HepG2 (cell line): ENCODE data around the gene DDX20. TPM values are rescaled to one million over a fixed set of nuclear protein-coding genes. Genes with fewer than 3 reads are reported as not detected.

Experiments
- CTCF ChIP-seq: sonication (generic); formaldehyde crosslinking; IDR thresholded peaks from 2 replicates; pipeline ENCODE4 v1.5.0; 2020; ENCODE audit warnings: mild to moderate bottlenecking, missing genetic modification reagents, moderate library complexity
- ETV5 ChIP-seq: IDR thresholded peaks from 2 replicates; pipeline ENCODE4 v1.6.1; 2018; ENCODE audit warnings: missing biosample characterization, missing genetic modification reagents, inconsistent platforms, borderline replicate concordance
- FOXP4 ChIP-seq: sonication (generic); formaldehyde crosslinking; IDR thresholded peaks from 2 replicates; pipeline ENCODE4 v1.4.0; 2020; ENCODE audit warnings: missing genetic modification reagents
- PAXIP1 ChIP-seq: sonication (generic); formaldehyde crosslinking; conservative IDR thresholded peaks from 2 replicates; pipeline ENCODE4 v1.4.0; 2020; ENCODE audit warnings: mild to moderate bottlenecking, missing genetic modification reagents, moderate library complexity
- POGK ChIP-seq: sonication (generic); formaldehyde crosslinking; conservative IDR thresholded peaks from 2 replicates; pipeline ENCODE4 v1.8.0; 2022; ENCODE audit warnings: mild to moderate bottlenecking, moderate library complexity, missing genetic modification reagents
- SMAD9 ChIP-seq: sonication (generic); formaldehyde crosslinking; IDR thresholded peaks from 2 replicates; pipeline ENCODE4 v1.5.1; 2020; ENCODE audit warnings: mild to moderate bottlenecking, missing genetic modification reagents
- SP5 ChIP-seq: IDR thresholded peaks from 2 replicates; pipeline ENCODE4 v1.6.1; 2016; ENCODE audit warnings: low read depth, borderline replicate concordance
- U2AF1 ChIP-seq: fragments of 200-400 bp; formaldehyde crosslinking; optimal IDR thresholded peaks from 2 replicates; pipeline ENCODE3; 2017; ENCODE audit warnings: mild to moderate bottlenecking, low read depth, low read length
- ZNF143 ChIP-seq: sonication (generic); formaldehyde crosslinking; IDR thresholded peaks from 2 replicates; pipeline ENCODE4 v1.4.0; 2020; ENCODE audit warnings: missing genetic modification reagents
- ZNF350 ChIP-seq: sonication (generic); formaldehyde crosslinking; IDR thresholded peaks from 2 replicates; pipeline ENCODE4 v1.4.0; 2020; ENCODE audit warnings: mild to moderate bottlenecking, low read depth, missing genetic modification reagents, borderline replicate concordance
- ZNF883 ChIP-seq: sonication (generic); formaldehyde crosslinking; IDR thresholded peaks from 2 replicates; pipeline ENCODE4 v1.5.1; 2020; ENCODE audit warnings: mild to moderate bottlenecking, missing genetic modification reagents; ENCODE audit errors: not compliant biosample characterization
- polyA plus RNA-seq, 8 experiments: library from polyadenylated mRNA; depleted of rRNA in 3 of 8; stranded (reverse) in 7 of 8; unstranded in 1 of 8; fragments of >200 nt; fragmentation: Illumina TruSeq in 4 of 8; extraction: Trizol in 4 of 8; gene quantifications; 2 replicates each; pipeline versions ENCODE4 v1.2.1 to v1.2.3, GENCODE V29; 2011 to 2016; ENCODE audit warnings: low read depth in 4 of 8, missing spikeins in 1 of 8, mixed read lengths in 1 of 8; ENCODE audit not compliant: insufficient read depth in 1 of 8
- total RNA-seq, 5 experiments: library from RNA; depleted of rRNA; stranded (reverse); fragments of >200 nt; fragmentation: Illumina TruSeq; extraction: Trizol; gene quantifications; 2 replicates each; pipeline ENCODE4 v1.2.3, GENCODE V29; 2016; ENCODE audit warnings: low read depth in 1 of 5

Gene DDX20
- total and polyA plus RNA-seq, 2 of the 13 experiments (the other 11 are each of a cell fraction or from before 2014, with no cell fraction given): 4.0 to 14.3 TPM

GRCh38 chr1:111755331-111756123, at the start of gene DDX20 (continued):
- TF ChIP-seq ZNF143 (peak; percentile 82), FOXP4 (CRISPR knock-in tag) (peak; percentile 68), POGK (CRISPR knock-in tag) (peak; percentile 64; the same call in 1 of the 2 replicates), PAXIP1 (CRISPR knock-in tag) (peak; percentile 58), U2AF1 (peak; percentile 91), ZNF883 (CRISPR knock-in tag) (peak; percentile 42), ETV5 (CRISPR knock-in tag) (peak; percentile 57), SP5 (CRISPR knock-in tag) (peak; percentile 84), ZNF350 (CRISPR knock-in tag) (peak; percentile 78), CTCF (CRISPR knock-in tag) (peak; percentile 88), SMAD9 (CRISPR knock-in tag) (0 out of 2 replicates have a peak, but pooled peaks have one; percentile 27)
